Heart right ventricle (tissue), 16 donors: ENCODE measurements around the gene TAF1A. TPM values are rescaled to one million over a fixed set of nuclear protein-coding genes. Genes with fewer than 3 reads are reported as not detected.

ENCODE experiments used
- ATAC-seq, 8 donors: fragments of 200-7000 bp; cut with Tn5 transposase; one replicate each; pipeline ENCODE4 v1.9.1; 2020; ENCODE audit warnings: mild to moderate bottlenecking in 8 of 8, moderate library complexity in 8 of 8, moderate number of reproducible peaks in 1 of 8
- DNase-seq, 2 donors: peaks; one replicate each; pipeline ENCODE4 v3.0.0-alpha.2; 2020
- H3K27ac ChIP-seq, 10 donors: fragments of 200-600 bp; sonication (generic) in 2 of 10; one replicate each; pipeline versions ENCODE4 v1.5.0 to v1.8.0; 2020 to 2022; ENCODE audit warnings: mild to moderate bottlenecking in 3 of 10
- H3K27me3 ChIP-seq, 7 donors: fragments of 200-600 bp; one replicate each; pipeline ENCODE4 v1.8.0; 2021 to 2022; ENCODE audit warnings: mild to moderate bottlenecking in 2 of 7
- H3K36me3 ChIP-seq, 9 donors: fragments of 200-600 bp; sonication (generic) in 1 of 9; one replicate each; pipeline versions ENCODE4 v1.5.0 to v1.8.0; 2020 to 2022; ENCODE audit warnings: mild to moderate bottlenecking in 2 of 9
- H3K4me1 ChIP-seq, 9 donors: fragments of 200-600 bp; sonication (generic) in 1 of 9; one replicate each; pipeline versions ENCODE4 v1.5.0 to v1.8.0; 2020 to 2022; ENCODE audit warnings: mild to moderate bottlenecking in 4 of 9
- H3K4me3 ChIP-seq, 10 donors: fragments of 200-600 bp; sonication (generic) in 2 of 10; one replicate each; pipeline versions ENCODE4 v1.5.0 to v1.8.0; 2020 to 2022; ENCODE audit warnings: mild to moderate bottlenecking in 7 of 10, moderate library complexity in 2 of 10
- H3K9me3 ChIP-seq, 11 donors: fragments of 200-600 bp in 10 of 11; sonication (generic) in 2 of 11; one replicate each; pipeline versions ENCODE4 v1.5.0 to v1.8.0; 2013 to 2022; ENCODE audit warnings: mild to moderate bottlenecking in 2 of 11, control low read depth in 1 of 11, moderate library complexity in 1 of 11
- WGBS, 2 donors: extraction: QIAGEN DNeasy Blood & Tissue Kit; methylation state at CpG; one replicate each; pipeline ENCODE4 v1.1.7; 2013; ENCODE audit warnings: inconsistent platforms in 1 of 2; 5-methylcytosine and 5-hydroxymethylcytosine counted together
- intact Hi-C, 10 donors: fragments of 100-400 bp; cut with DNase I; formaldehyde crosslinking; loops; one replicate each; pipeline versions ENCODE4 v1.11.1 to v1.14.2; 2022
- polyA plus RNA-seq, 2 donors: library from polyadenylated mRNA; stranded (reverse); fragments of 200-250 nt; gene quantifications; one replicate each; pipeline ENCODE4 v1.2.3, GENCODE V29; 2013
- total RNA-seq, 10 donors: library from RNA; stranded (reverse); fragmentation: NEBNext Ultra II Directional in 3 of 10; extraction: Animal tissue kit (Norgen Biotek cat#: 25700) in 3 of 10; gene quantifications; one replicate each; pipeline versions ENCODE4 v1.2.1 to v1.2.4, GENCODE V29; 2021 to 2023
- TF ChIP-seq, protein P1 (sequence below), 9 donors: fragments of 200-600 bp; sonication (generic) in 2 of 9; IDR thresholded peaks; one replicate each; pipeline versions ENCODE4 v1.5.0 to v1.8.0; 2021 to 2022; ENCODE audit warnings: antibody characterized with exemption in 9 of 9, mild to moderate bottlenecking in 5 of 9, moderate library complexity in 1 of 9
- donor health status: Arrhythmogenic right ventricular cardiomyopathy.
- donor health status: ischemic (EF 13 %, LVEDD 7.1; RV severe dilation, severe dysfunction).
- donor health status: healthy with polysubstance abuse.
- donor health status: DM: no; HTN: yes; CAD: no.
- donor health status: DM: no; HTN: no; CAD: no.
- donor health status: ischemic (EF 25% LVEDD 6.9; RV normal size, moderate dysfunction).
- donor health status: ischemic (EF 25% LVEDD 5.7; RV mildly dilated, moderate dysfunction).
- donor health status: healthy.
- donor health status: DM: yes; HTN: yes; CAD: no.
- donor health status: Ischemic cardiomyopathy.
- donor health status: ischemic (EF 35%, LVEDD 5.7; RV mildly dilated, moderate dysfunction).
- donor health status: nonischemic (EF 11% LVEDD 7.7; RV severe dilation, severe dysfunction).
- donor health status: DM: yes; HTN: yes; CAD: no.
- donor health status: PGD.
- donor health status: ischemic (EF 29% LVEDD 5.4; RV normal size, mild dysfunction).
- donor health status: nonischemic (EF 23%, LVEDD 6.1; RV moderate dilation, normal function).

Gene TAF1A
- total and polyA plus RNA-seq, 12 donors = 1.1 to 3.3 (median 1.7) TPM

- DNase-seq (no peak), ATAC-seq (no peak)
- TF ChIP-seq, protein P1, sequence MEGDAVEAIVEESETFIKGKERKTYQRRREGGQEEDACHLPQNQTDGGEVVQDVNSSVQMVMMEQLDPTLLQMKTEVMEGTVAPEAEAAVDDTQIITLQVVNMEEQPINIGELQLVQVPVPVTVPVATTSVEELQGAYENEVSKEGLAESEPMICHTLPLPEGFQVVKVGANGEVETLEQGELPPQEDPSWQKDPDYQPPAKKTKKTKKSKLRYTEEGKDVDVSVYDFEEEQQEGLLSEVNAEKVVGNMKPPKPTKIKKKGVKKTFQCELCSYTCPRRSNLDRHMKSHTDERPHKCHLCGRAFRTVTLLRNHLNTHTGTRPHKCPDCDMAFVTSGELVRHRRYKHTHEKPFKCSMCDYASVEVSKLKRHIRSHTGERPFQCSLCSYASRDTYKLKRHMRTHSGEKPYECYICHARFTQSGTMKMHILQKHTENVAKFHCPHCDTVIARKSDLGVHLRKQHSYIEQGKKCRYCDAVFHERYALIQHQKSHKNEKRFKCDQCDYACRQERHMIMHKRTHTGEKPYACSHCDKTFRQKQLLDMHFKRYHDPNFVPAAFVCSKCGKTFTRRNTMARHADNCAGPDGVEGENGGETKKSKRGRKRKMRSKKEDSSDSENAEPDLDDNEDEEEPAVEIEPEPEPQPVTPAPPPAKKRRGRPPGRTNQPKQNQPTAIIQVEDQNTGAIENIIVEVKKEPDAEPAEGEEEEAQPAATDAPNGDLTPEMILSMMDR (IDR thresholded peaks at IDR 0.05) = no peak
- H3K27me3 ChIP-seq = no peaks in the 10 kb centered on the region
- peaks cover 0 to 18% (median 13%) of the 10 kb centered on the region in 9 donors for H3K4me1 ChIP-seq
- intact Hi-C loops = no loop called here
- H3K4me3 ChIP-seq = no peak overlapping the region
- peaks cover 0 to 74% (median 33%) of the 10 kb centered on the region in 9 donors for H3K36me3 ChIP-seq
- no peak overlapping the region for H3K27ac ChIP-seq
- no peaks in the 10 kb centered on the region for H3K9me3 ChIP-seq
Observed at GRCh38 chr1:222623458-222623857, 33.7 kb upstream of the TAF1A start.

GRCh38 chr1:222622765-222623164, 33.0 kb upstream of the TAF1A start:
- ATAC-seq (no peak), DNase-seq (no peak)
- Histone ChIP-seq H3K27me3 (no peaks in the 10 kb centered on the region), H3K4me3 (no peak overlapping the region), H3K9me3 (no peaks in the 10 kb centered on the region), H3K36me3 (peaks cover 0 to 67% (median 26%) of the 10 kb centered on the region in 9 donors), H3K27ac (no peak overlapping the region), H3K4me1 (peaks cover 0 to 18% (median 13%) of the 10 kb centered on the region in 9 donors)
- TF ChIP-seq, protein P1 (IDR thresholded peaks at IDR 0.05) = no peak
- intact Hi-C loops = no loop called here
- WGBS, 2 donors = 84 to 85% methylated on average over 5 of the region's 5 CpGs

DNA sequence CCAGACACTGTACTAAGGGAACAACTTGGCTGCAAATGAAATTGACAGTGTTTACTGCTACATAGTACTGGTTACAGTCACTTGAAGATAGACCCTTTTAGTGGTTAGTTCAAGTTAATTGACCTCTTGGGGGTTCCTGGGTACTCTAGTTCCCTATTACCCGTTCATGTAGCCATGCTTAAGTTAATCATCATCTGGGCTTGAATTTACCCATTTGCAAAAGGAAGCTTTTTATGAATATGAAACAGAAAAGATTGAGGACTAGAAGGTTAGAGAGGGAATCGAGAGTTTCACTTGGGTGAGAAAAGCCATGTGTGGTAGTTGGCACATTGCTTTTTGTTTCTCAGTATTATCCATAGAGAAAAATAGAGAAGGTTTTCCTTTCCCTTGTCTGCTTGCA, 30.8 kb upstream of the TAF1A start:
- Histone ChIP-seq H3K27me3 (peaks cover 0 to under 1% (median 0%) of the 10 kb centered on the region in 7 donors), H3K4me3 (no peak overlapping the region), H3K27ac (no peak overlapping the region), H3K9me3 (no peaks in the 10 kb centered on the region), H3K36me3 (peaks cover 0 to 45% (median 14%) of the 10 kb centered on the region in 9 donors), H3K4me1 (peaks cover 0 to 25% (median 18%) of the 10 kb centered on the region in 9 donors)
- ATAC-seq (no peak), DNase-seq (no peak)
- WGBS, 2 donors = 87% methylated on average over 2 of the region's 2 CpGs
- intact Hi-C loops = no loop called here
- TF ChIP-seq, protein P1 (IDR thresholded peaks at IDR 0.05) = no peak

DNA sequence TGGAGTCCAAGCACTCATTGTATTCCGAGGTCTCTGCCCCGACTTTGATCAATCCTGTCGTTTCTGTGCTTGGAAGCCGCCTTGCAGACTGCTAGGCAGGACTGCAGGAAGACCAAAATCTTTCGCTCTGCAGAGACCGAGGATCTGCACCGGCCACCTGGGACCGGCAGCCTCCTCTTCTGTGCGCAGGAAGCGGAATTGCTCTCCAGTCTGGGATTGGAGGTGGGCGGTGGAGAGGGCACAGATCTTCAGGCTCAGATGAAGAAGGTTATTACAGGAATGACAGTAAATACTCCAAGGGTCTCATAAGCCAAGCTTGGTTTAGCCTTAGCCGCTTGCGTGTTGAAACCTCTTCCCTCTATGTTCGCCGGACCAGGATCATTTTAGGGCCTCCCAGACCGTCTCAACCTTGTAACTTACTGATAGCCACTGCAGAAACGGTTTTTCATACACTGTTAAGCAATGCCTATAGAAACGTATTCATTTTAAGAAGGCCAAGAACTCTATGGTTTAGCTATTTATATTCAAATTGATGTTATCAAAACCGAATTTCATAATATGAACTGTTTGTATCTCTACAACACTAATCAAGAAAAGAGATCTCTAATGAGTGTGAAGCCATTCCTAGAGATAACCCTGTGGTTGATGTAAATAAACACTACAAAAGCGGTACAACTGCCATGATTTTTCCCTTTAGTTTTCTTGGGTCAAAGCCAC, 29.3 kb upstream of the TAF1A start:
- TF ChIP-seq, protein P1 (IDR thresholded peaks at IDR 0.05) = no peak
- Histone ChIP-seq H3K27me3 (peaks cover 0 to 5% (median 0%) of the 10 kb centered on the region in 7 donors), H3K4me1 (peaks cover 0 to 25% (median 18%) of the 10 kb centered on the region in 9 donors), H3K27ac (peak overlapping the region in 8 of 10 donors; percentile 73 to 88 (median 83)), H3K9me3 (no peaks in the 10 kb centered on the region), H3K4me3 (peak overlapping the region; percentile 84 to 99 (median 90)), H3K36me3 (peaks cover 0 to 30% (median 14%) of the 10 kb centered on the region in 9 donors)
- ATAC-seq (peak in 5 of 8 donors; percentile 12 to 41 (median 34)), DNase-seq (peak; percentile 8 to 16)
- WGBS, 2 donors = 16 to 17% methylated on average over 20 of the region's 20 CpGs
- intact Hi-C loops = no loop called here
